ENCODE data around the gene APBB1IP.

Gene APBB1IP

GRCh38 chr10:26525586-26525985 is 87.4 kb downstream of the APBB1IP start:
- TF ChIP-seq CTCF (IDR thresholded peaks at IDR 0.05; ENCODE audit: extremely low read depth, insufficient read depth, missing control alignments) = no peak

DNA sequence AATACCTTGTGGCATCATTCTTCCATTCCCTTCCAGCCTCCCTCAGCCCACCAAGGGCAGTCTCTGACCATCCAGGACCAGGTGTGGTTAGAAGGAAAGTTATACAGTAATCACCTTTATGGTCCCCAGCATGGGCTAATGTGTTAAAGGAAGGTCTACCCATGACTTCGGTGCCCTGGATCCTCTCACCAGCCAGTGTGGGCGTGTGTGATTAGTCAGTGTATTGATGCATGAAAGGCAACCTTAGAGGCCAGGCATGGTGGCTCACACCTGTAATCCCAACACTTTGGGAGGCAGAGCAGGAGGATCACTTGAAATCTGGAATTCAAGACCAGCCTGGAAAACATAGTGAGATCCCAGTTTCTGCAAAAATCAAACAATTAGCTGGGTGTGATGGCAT is 88.9 kb downstream of the APBB1IP start:
- TF ChIP-seq CTCF (IDR thresholded peaks at IDR 0.05; ENCODE audit: extremely low read depth, insufficient read depth, missing control alignments) = no peak
- no peak for DNase-seq (ENCODE audit: low spot score)
- in situ Hi-C loops (cut with MboI; ENCODE audit: low pct_unique_long_range_greater_than_20kb, low sequenced_read_pairs, unreplicated experiment) = loop anchor here (25.0 kb wide), 1 partner anchor 190 kb away; no protein-coding TSS in a partner anchor

More at GRCh38 chr10:26525586-26525985, 87.4 kb downstream of the APBB1IP start:
- in situ Hi-C loops (cut with MboI; ENCODE audit: low pct_unique_long_range_greater_than_20kb, low sequenced_read_pairs, unreplicated experiment) = loop anchor here (25.0 kb wide), 1 partner anchor 188 kb away; no protein-coding TSS in a partner anchor
- no peak for DNase-seq (ENCODE audit: low spot score)

- DNase-seq (ENCODE audit: low spot score) = no peak
- in situ Hi-C loops (cut with MboI; ENCODE audit: low pct_unique_long_range_greater_than_20kb, low sequenced_read_pairs, unreplicated experiment) = loop anchor here (25.0 kb wide), 1 partner anchor 191 kb away; no protein-coding TSS in a partner anchor
- TF ChIP-seq CTCF (IDR thresholded peaks at IDR 0.05; ENCODE audit: extremely low read depth, insufficient read depth, missing control alignments) = no peak
Measured at GRCh38 chr10:26528048-26528447, 89.9 kb downstream of the APBB1IP start.

DNA sequence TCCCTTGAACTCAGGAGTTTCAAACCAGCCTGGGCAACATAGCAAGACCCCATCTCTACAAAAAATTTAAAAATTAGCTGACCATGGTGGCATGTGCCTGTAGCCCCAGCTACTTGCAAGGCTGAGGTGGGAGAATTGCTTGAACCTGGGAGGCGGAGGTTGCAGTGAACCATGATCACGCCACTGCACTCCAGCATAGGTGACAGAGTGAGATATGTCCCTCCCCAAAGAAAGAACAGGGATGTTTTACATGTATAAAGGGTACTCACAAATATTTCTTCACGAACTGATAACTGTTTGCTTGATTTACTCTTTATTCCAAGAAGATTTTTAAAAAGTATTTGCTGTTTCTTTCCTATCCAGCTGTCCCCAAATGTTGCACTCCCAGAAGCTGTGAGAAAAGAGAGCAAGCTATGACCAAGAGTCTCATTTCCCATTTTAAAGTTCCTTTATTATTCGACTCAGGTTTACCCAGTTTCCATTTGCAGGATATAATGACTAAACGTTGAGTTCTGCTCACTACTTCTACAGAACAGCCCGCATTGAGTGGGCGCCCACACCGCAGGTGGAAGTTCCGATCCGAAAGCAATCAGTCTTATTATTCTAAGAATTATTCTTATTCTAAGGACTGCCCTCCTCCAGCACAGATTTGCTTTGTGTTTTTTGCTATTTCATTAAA is 90.7 kb downstream of the APBB1IP start:
- DNase-seq (ENCODE audit: low spot score) = peak; percentile 22
- in situ Hi-C loops (cut with MboI; ENCODE audit: low pct_unique_long_range_greater_than_20kb, low sequenced_read_pairs, unreplicated experiment) = loop anchor here (25.0 kb wide), 1 partner anchor 192 kb away; no protein-coding TSS in a partner anchor
- TF ChIP-seq CTCF (IDR thresholded peaks at IDR 0.05; ENCODE audit: extremely low read depth, insufficient read depth, missing control alignments) = no peak

DNA sequence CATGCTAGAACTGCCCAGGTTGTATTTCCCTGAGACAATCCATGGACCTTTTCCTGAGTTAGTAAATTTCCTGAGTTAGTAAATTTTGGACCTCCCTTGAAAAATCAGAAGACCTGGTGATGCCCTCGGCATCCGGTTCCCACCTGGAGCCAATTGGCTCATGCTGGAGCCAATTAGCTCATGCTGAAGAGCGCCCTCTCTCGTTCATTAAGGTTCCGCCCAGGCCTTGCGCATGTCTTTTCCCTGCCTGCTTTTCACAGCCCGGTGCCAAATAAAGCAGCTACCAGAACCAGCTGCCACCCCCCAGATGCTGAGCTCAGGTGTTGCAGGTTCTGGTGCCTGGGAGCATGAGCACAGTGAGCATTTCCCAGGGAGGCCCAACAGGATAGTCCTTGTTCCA is 96.2 kb downstream of the APBB1IP start:
- DNase-seq (ENCODE audit: low spot score) = no peak
- TF ChIP-seq CTCF (IDR thresholded peaks at IDR 0.05; ENCODE audit: extremely low read depth, insufficient read depth, missing control alignments) = peak; percentile 21
- in situ Hi-C loops (cut with MboI; ENCODE audit: low pct_unique_long_range_greater_than_20kb, low sequenced_read_pairs, unreplicated experiment) = loop anchor here (25.0 kb wide), 1 partner anchor 197 kb away; no protein-coding TSS in a partner anchor

GRCh38 chr10:26540601-26541000 is 102.5 kb downstream of the APBB1IP start:
- TF ChIP-seq CTCF (IDR thresholded peaks at IDR 0.05; ENCODE audit: extremely low read depth, insufficient read depth, missing control alignments) = no peak
- DNase-seq (ENCODE audit: low spot score) = peak; percentile 34
- in situ Hi-C loops (cut with MboI; ENCODE audit: low pct_unique_long_range_greater_than_20kb, low sequenced_read_pairs, unreplicated experiment) = loop anchor here (25.0 kb wide), 1 partner anchor 203 kb away; no protein-coding TSS in a partner anchor
